ENCODE results near the gene SPATA12. TPM values are rescaled to one million over a fixed set of nuclear protein-coding genes. Genes with fewer than 3 reads are reported as not detected.
"Not testable (repeated sequence)": the region's sequence is repeated elsewhere in the genome, so short reads cannot be mapped to it uniquely, and the experiment has no call there.

The SPATA12 gene
- total RNA-seq, 1 donor from 2014 or later = not detected

DNA sequence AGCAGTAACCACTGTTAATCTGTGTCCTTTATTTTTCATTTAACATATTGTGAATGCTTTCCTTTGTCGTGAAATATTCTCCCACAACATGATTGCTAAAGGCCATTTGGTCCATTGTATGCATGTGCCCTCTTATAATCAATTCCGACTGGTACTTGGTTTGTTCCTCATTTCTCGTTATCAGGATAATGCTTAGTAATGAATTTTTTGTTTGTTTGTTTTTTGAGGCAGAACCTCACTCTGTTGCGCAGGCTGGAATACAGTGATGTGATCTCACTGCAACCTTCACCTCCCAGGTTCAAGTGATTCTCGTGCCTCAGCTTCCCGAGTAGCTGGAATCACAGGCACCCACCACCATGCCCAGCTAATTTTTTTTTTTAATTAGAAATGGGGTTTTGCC, 22.0 kb downstream of the SPATA12 start:
- DNase-seq (ENCODE audit: low spot score) = no peak

- not testable (repeated sequence) for DNase-seq (ENCODE audit: low spot score)
Observed at GRCh38 chr3:57083266-57083995, 23.0 kb downstream of the SPATA12 start.

DNA sequence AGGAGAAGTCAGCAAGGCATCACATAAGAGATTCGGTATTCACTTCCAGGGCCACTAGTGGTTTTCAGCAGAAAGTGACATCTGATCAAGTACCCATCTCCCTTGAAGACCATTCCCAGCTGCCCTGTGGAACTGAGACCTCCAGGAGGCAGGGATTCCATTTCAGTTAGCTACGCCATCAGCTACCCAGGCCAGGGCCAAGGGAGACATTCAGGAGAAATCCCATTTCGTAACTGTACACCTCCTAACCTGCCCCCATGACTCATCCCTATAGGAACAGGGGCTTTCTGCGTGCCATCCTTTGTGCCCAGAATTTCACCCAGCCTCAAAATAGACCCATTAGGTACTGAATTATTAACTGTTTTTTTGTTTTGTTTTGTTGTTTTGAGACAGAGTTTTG, 24.7 kb downstream of the SPATA12 start:
- DNase-seq (ENCODE audit: low spot score) = no peak

DNA sequence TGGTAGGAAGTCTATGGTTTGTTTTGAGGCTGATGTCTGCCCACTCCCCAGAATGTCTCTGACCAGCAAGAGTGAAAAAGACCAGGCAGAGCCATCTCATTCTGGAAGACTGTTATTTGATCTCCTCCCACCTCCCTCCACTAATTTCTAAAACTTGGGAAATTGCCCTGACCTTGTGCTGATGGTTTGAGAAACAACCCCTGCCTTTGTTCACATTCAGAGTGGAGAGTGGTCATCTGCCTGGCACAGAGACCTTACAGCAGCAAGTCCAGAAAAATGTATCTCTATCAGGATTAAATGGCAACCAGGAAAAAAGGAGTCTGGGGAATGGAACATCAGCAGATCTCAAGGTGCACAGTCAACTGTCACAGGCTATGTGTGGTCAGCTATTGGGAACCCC, 25.7 kb downstream of the SPATA12 start:
- no peak for DNase-seq (ENCODE audit: low spot score)

DNA sequence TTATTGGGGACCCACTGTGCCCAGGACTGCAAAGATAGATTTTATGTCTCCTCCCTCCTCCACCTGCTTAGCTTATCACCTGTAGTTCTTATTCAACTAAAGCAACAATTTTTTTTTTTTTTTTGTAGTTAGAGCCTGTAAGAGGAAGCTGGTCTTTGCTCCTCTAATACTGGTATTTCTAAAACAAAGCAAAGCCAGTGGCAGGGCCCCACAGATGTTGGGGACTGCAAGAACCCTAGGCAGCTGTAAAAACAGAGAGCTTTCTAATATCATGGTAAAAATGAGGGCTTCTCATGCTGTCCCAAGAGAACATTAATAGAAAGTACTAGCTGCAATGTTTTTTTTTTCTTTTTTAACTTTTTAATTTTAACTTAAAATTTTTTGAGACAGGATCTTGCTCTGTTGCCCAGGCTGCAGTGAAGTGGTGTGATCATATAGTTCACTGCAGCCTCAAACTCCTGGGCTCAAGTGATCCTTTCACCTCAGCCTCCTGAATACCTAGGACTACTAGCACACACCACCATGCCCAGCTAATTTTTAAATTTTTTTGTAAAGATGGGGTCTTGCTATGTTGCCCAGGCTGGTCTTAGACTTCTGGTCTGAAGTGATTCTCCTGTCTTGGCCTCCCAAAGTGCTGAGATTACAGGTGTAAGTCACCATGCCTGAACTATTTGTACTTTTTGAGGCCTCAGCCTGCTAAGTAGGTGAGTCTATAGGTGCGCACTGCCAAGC, 27.1 kb downstream of the SPATA12 start:
- no peak for DNase-seq (ENCODE audit: low spot score)

- DNase-seq (ENCODE audit: low spot score) = no peak
Observed at GRCh38 chr3:57088503-57088902, 28.0 kb downstream of the SPATA12 start.

DNA sequence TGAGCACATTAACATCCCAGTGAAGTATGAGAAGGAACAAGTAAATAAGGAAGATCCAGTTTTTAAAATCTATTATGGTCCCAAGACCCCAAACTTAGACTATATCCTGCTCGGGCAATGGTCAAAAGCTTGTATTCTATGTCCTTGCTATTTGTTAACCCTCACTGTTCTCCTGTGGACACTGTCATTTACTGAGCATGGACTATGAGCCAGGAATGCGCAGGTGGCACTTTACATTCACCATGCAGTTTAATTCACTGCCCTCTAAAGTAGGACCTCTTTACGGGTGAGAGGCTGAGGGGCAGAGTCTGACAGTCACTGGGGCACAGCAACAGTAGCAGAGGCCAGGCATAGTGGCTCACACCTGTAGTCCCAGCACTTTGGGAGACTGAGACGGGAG, 28.6 kb downstream of the SPATA12 start:
- no peak for DNase-seq (ENCODE audit: low spot score)

DNA sequence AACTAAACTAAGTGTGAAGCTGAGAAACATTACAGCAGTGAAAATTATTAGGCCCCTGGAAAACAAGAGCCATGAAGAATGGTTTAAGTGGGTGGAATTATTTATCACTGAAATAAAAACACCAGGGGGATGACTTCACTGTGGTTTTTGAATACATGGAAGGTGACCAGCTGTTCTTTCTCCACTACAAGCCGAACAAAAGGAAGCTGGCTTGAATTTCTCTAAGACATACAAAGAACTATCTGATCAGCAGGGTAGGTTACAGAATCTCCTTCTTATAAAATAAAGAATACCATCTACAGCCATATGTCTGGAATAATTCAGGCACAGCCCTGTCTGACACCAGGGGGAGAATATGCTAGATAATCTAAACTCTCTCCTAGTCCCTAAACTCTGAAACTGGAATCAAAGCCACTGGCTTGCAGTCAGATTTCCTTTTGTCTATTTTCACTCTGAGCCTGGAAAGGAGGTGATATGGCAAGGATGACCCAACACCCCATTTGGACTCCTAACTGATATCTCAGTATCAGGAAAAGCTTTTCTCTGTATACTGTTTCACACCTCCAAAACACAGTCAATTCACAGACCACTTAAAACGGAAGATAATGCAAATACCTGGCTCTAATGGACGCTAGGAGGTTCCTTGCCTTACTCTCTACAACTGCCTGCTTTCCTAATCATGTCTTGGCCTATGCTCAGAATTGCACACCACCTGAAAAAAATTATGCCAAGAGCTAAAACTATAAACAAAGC, 31.2 kb downstream of the SPATA12 start:
- no peak for DNase-seq (ENCODE audit: low spot score)

- DNase-seq (ENCODE audit: low spot score) = no peak
Observed at GRCh38 chr3:57093489-57093888, 33.0 kb downstream of the SPATA12 start.

GRCh38 chr3:57093971-57094535, 33.6 kb downstream of the SPATA12 start:
- no peak for DNase-seq (ENCODE audit: low spot score)

GRCh38 chr3:57094575-57094974, 34.1 kb downstream of the SPATA12 start:
- no peak for DNase-seq (ENCODE audit: low spot score)

DNA sequence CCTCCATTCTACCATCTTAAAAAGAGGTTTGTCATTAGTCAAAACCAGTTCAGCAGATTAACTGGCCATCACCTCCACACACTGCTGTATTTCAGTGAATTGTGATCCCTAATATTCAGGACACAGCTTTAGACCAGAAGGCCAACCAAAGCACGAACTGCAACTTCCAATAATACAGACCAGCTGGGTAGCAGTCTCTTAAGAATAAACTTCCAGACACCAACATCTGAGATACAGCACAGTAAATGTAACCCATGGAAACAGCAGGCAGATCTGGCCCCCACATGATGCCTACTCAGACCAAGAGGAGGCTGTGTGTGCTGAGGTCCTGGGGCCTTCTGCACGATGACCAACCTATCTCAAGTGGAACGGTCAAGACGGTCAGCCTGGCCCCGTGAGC, 34.9 kb downstream of the SPATA12 start:
- no peak for DNase-seq (ENCODE audit: low spot score)

GRCh38 chr3:57097536-57097935, 37.1 kb downstream of the SPATA12 start:
- no peak for DNase-seq (ENCODE audit: low spot score)

GRCh38 chr3:57098418-57099310, 38.2 kb downstream of the SPATA12 start:
- no peak for DNase-seq (ENCODE audit: low spot score)

- no peak for DNase-seq (ENCODE audit: low spot score)
Observed at GRCh38 chr3:57100046-57100695, 39.7 kb downstream of the SPATA12 start.

GRCh38 chr3:57105585-57105984, 45.1 kb downstream of the SPATA12 start:
- no peak for DNase-seq (ENCODE audit: low spot score)

DNA sequence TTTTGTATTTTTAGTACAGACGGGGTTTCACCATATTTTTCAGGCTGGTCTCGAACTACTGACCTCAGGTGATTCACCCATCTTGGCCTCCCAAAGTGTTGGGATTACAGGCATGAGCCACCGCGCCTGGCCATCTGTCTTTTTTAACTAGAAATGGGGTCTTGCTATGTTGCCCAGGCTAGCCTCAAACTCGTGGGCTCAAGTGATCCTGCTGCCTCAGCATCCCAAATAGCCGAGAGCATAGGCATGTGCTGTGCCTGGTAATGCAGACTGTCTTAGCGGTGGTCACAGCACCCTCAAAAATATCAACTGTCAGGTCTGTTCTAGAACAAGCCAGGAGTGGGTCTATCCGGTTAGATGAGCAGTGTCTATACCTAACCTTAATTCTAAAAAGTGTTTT, 48.2 kb downstream of the SPATA12 start:
- no peak for DNase-seq (ENCODE audit: low spot score)

GRCh38 chr3:57109437-57110199, 49.2 kb downstream of the SPATA12 start:
- no peak for DNase-seq (ENCODE audit: low spot score)

DNA sequence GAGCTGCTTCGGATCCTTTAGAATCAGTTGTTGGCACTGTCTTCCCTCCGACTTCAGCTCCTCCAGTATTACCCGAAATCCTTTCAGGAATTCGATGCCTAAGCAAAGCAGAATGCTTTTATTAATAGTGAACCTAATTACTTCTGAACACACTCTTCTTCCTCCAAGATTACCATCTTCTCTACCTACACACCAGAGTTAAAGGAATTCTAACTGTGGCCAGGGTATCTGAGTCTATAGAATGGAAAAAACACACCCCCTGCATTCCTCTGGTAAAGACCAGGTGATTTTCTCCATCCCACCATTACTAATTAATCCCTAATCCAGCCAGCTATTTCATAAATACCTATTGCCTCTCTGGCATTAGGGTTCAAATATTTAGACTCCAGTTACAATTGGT, 49.8 kb downstream of the SPATA12 start:
- DNase-seq (ENCODE audit: low spot score) = no peak
